Ishikawa (cell line): ENCODE data around the gene ANKRD34B.

Experiments
- CREB1 ChIP-seq: IDR thresholded peaks from 2 replicates; pipeline ENCODE4 v1.6.1; 2012; ENCODE audit warnings: low read depth
- TEAD4 ChIP-seq: IDR thresholded peaks from 2 replicates; pipeline ENCODE4 v1.6.1; 2012

DNA sequence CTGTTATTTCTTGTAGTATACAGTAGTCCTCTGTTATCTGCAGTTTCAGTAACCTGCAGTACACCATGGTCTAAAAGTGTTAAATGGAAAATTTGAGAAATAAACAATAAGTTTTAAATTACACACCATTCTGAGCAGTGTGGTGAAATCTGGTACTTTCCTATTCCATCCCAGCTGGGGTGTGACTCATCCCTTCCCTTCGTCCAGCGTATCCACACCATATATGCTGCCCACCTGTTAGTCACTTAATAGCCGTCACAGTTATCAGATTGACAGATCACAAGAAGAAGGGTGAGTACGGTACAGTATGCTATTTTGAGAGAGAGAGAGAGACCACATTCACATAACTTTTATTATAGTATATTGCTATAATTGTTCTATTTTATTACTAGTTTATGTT lies 53.3 kb downstream of the ANKRD34B start:
- no peak for TF ChIP-seq CREB1
- TF ChIP-seq TEAD4 = no peak
